Measurements from ENCODE around the gene DNLZ.
"Not testable (repeated sequence)": the region's sequence is repeated elsewhere in the genome, so short reads cannot be mapped to it uniquely, and the experiment has no call there.

GRCh38 chr9:136320972-136321371, 42.6 kb downstream of the DNLZ start:
- not testable (repeated sequence) for TF ChIP-seq CTCF (tag by site-specific recombination; IDR thresholded peaks at IDR 0.05); RBAK (tag by site-specific recombination; IDR thresholded peaks at IDR 0.05); SP7 (tag by site-specific recombination; IDR thresholded peaks at IDR 0.05); REST (tag by site-specific recombination; IDR thresholded peaks at IDR 0.05); PRDM2 (tag by site-specific recombination; IDR thresholded peaks at IDR 0.05; ENCODE audit: borderline replicate concordance); ZBTB8A (tag by site-specific recombination; IDR thresholded peaks at IDR 0.05); ZFP41 (tag by site-specific recombination; IDR thresholded peaks at IDR 0.05; ENCODE audit: borderline replicate concordance); MEIS1 (CRISPR knock-in tag; IDR thresholded peaks at IDR 0.05; ENCODE audit: borderline replicate concordance); ZBTB21 (tag by site-specific recombination; IDR thresholded peaks at IDR 0.05)
